GM18508 (cell line): ENCODE results near the gene NPHP1.
"Not testable (repeated sequence)": the region's sequence is repeated elsewhere in the genome, so short reads cannot be mapped to it uniquely, and the experiment has no call there.

ENCODE experiments used
- ATAC-seq: cut with Tn5 transposase; IDR thresholded peaks from one replicate; pipeline ENCODE4 v1.9.1; 2021; ENCODE audit warnings: moderate number of reproducible peaks; ENCODE audit not compliant: insufficient read depth, unreplicated experiment

Gene NPHP1

GRCh38 chr2:110083162-110083561, 121.7 kb downstream of the NPHP1 start:
- not testable (repeated sequence) for ATAC-seq

GRCh38 chr2:110078104-110078503, 126.7 kb downstream of the NPHP1 start:
- not testable (repeated sequence) for ATAC-seq

DNA sequence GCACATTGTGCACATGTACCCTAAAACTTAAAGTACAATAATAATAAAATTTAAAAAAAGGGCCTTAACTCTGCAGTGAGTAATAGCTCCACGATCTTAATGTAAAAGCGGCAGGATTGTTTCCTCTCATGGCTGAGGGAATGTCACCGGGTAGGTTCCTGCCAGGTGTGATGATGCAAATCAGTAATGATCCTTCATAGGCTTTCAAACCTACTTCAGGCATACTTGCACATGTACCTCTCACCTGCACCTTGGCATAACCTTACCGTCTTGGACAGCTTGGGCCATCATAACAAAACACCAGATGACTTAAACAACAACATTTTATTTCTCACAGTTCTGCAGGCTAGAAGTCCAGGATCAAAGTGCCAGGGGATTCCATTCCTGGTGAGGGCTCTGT, 128.9 kb downstream of the NPHP1 start:
- not testable (repeated sequence) for ATAC-seq
